Neural progenitor cell (in vitro differentiated cells): ENCODE results near the gene MEF2D. TPM values are rescaled to one million over a fixed set of nuclear protein-coding genes. Genes with fewer than 3 reads are reported as not detected.

Experiments
- DNase-seq: peaks from one replicate; pipeline ENCODE4 v3.0.0-alpha.2; 2016; ENCODE audit warnings: low spot score
- H2AFZ ChIP-seq: fragments of 200-600 bp; sonication (generic); replicated peaks from 2 replicates; pipeline ENCODE4 v1.6.1; 2016; ENCODE audit warnings: antibody characterized with exemption
- H3F3A ChIP-seq: fragments of 200-600 bp; sonication (generic); 2 replicates; pipeline ENCODE4 v1.6.1; 2016; ENCODE audit warnings: antibody characterized with exemption, low read depth
- H3K27ac ChIP-seq: fragments of 200-600 bp; sonication (generic); 2 replicates; pipeline ENCODE4 v1.5.1; 2016; ENCODE audit warnings: mild to moderate bottlenecking
- H3K27me3 ChIP-seq: fragments of 200-600 bp; sonication (generic); 2 replicates; pipeline ENCODE4 v1.6.1; 2016; ENCODE audit warnings: mild to moderate bottlenecking, moderate library complexity
- H3K36me3 ChIP-seq: fragments of 200-600 bp; sonication (generic); 2 replicates; pipeline ENCODE4 v1.5.1; 2016
- H3K4me1 ChIP-seq: fragments of 200-600 bp; sonication (generic); 2 replicates; pipeline ENCODE4 v1.6.1; 2016; ENCODE audit warnings: mixed run types
- H3K4me2 ChIP-seq: fragments of 200-600 bp; sonication (generic); 2 replicates; pipeline ENCODE4 v1.6.1; 2016
- H3K4me3 ChIP-seq: fragments of 200-600 bp; sonication (generic); 2 replicates; pipeline ENCODE4 v1.5.1; 2016
- H3K79me2 ChIP-seq: fragments of 200-600 bp; sonication (generic); 2 replicates; pipeline ENCODE4 v1.6.1; 2016; ENCODE audit warnings: low read depth
- H3K9ac ChIP-seq: fragments of 200-600 bp; sonication (generic); 2 replicates; pipeline ENCODE4 v1.6.1; 2016
- H3K9me3 ChIP-seq: fragments of 200-600 bp; sonication (generic); 2 replicates; pipeline ENCODE4 v1.5.1; 2016; ENCODE audit warnings: low read depth
- H4K20me1 ChIP-seq: fragments of 200-600 bp; sonication (generic); 2 replicates; pipeline ENCODE4 v1.6.1; 2016; ENCODE audit warnings: low read depth
- H3K27ac Mint-ChIP-seq: 3 replicates; pipeline ENCODE4 v1.8.0; 2021; ENCODE audit warnings: mixed read lengths
- H3K27me3 Mint-ChIP-seq: 2 replicates; pipeline ENCODE4 v1.8.0; 2022; ENCODE audit warnings: low read depth, mild to moderate bottlenecking, inconsistent platforms, moderate library complexity, mixed read lengths; ENCODE audit not compliant: insufficient read depth
- H3K36me3 Mint-ChIP-seq: 3 replicates; pipeline ENCODE4 v1.8.0; 2021; ENCODE audit warnings: mixed read lengths
- H3K4me1 Mint-ChIP-seq: 3 replicates; pipeline ENCODE4 v1.8.0; 2021; ENCODE audit warnings: mixed read lengths
- H3K4me3 Mint-ChIP-seq: 3 replicates; pipeline ENCODE4 v1.8.0; 2021; ENCODE audit warnings: mild to moderate bottlenecking, moderate library complexity, mixed read lengths
- H3K9me3 Mint-ChIP-seq: 3 replicates; pipeline ENCODE4 v1.8.0; 2020; ENCODE audit warnings: mixed read lengths
- CTCF ChIP-seq: fragments of 200-600 bp; sonication (generic); IDR thresholded peaks from 2 replicates; pipeline ENCODE4 v1.5.1; 2017; ENCODE audit warnings: antibody characterized with exemption, mild to moderate bottlenecking
- EZH2 ChIP-seq: fragments of 200-600 bp; sonication (generic); IDR thresholded peaks from 2 replicates; pipeline ENCODE4 v1.6.1; 2017; ENCODE audit warnings: antibody characterized with exemption, mild to moderate bottlenecking, moderate library complexity
- EZH2phosphoT487 ChIP-seq: fragments of 200-600 bp; sonication (generic); IDR thresholded peaks from 2 replicates; pipeline ENCODE4 v1.6.1; 2017; ENCODE audit warnings: antibody characterized with exemption
- total RNA-seq: library from RNA; depleted of rRNA; stranded (reverse); fragments of >200 nt; gene quantifications from 2 replicates; pipeline ENCODE4 v1.2.3, GENCODE V29; 2015; ENCODE audit warnings: low replicate concordance

Gene MEF2D
- total RNA-seq, 1 donor from 2014 or later = 1.8 TPM

GRCh38 chr1:156430866-156431265 is 69.7 kb downstream of the MEF2D start:
- no peak overlapping the region for H3K4me3 Mint-ChIP-seq
- H3F3A ChIP-seq = peaks cover 16% of the 10 kb centered on the region
- H4K20me1 ChIP-seq = peaks cover 77% of the 10 kb centered on the region
- peaks cover 2% of the 10 kb centered on the region for H3K9me3 Mint-ChIP-seq
- peaks cover 92% of the 10 kb centered on the region for H3K27me3 Mint-ChIP-seq
- H3K4me1 ChIP-seq = peaks cover 42% of the 10 kb centered on the region
- H3K4me1 Mint-ChIP-seq = peaks cover 41% of the 10 kb centered on the region
- H3K4me3 ChIP-seq = no peak overlapping the region
- TF ChIP-seq CTCF = no peak
- peak; percentile 23 for TF ChIP-seq EZH2phosphoT487
- TF ChIP-seq EZH2 = no peak
- no peak for DNase-seq
- H3K36me3 ChIP-seq = no peaks in the 10 kb centered on the region
- H3K79me2 ChIP-seq = no peaks in the 10 kb centered on the region
- H3K4me2 ChIP-seq = no peak overlapping the region
- no peak overlapping the region for H2AFZ ChIP-seq
- peaks cover 100% of the 10 kb centered on the region for H3K27me3 ChIP-seq
- no peaks in the 10 kb centered on the region for H3K36me3 Mint-ChIP-seq
- H3K9ac ChIP-seq = no peak overlapping the region
- H3K27ac ChIP-seq = no peak overlapping the region
- no peaks in the 10 kb centered on the region for H3K9me3 ChIP-seq
- H3K27ac Mint-ChIP-seq = no peak overlapping the region

GRCh38 chr1:156430303-156430702 is 70.3 kb downstream of the MEF2D start:
- Histone ChIP-seq H3K9ac (no peak overlapping the region), H3K4me3 (no peak overlapping the region), H3K36me3 (no peaks in the 10 kb centered on the region), H3K79me2 (no peaks in the 10 kb centered on the region), H4K20me1 (peaks cover 73% of the 10 kb centered on the region), H3K27ac (no peak overlapping the region), H3K9me3 (no peaks in the 10 kb centered on the region), H2AFZ (no peak overlapping the region), H3K4me1 (peaks cover 37% of the 10 kb centered on the region), H3K27me3 (peaks cover 100% of the 10 kb centered on the region), H3F3A (peaks cover 16% of the 10 kb centered on the region), H3K4me2 (no peak overlapping the region)
- Mint-ChIP-seq H3K4me3 (peak overlapping the region; percentile 59), H3K27me3 (peaks cover 93% of the 10 kb centered on the region), H3K9me3 (peaks cover 2% of the 10 kb centered on the region), H3K27ac (no peak overlapping the region), H3K36me3 (no peaks in the 10 kb centered on the region), H3K4me1 (peaks cover 38% of the 10 kb centered on the region)
- TF ChIP-seq EZH2 = no peak
- no peak for TF ChIP-seq CTCF
- TF ChIP-seq EZH2phosphoT487 = no peak
- DNase-seq = no peak

- no peak overlapping the region for H2AFZ ChIP-seq
- H3K27me3 ChIP-seq = peaks cover 100% of the 10 kb centered on the region
- Mint-ChIP-seq H3K27ac (no peak overlapping the region), H3K27me3 (peaks cover 94% of the 10 kb centered on the region), H3K4me1 (peaks cover 34% of the 10 kb centered on the region), H3K9me3 (no peaks in the 10 kb centered on the region), H3K36me3 (no peaks in the 10 kb centered on the region), H3K4me3 (peak overlapping the region; percentile 59)
- H3K27ac ChIP-seq = no peak overlapping the region
- peak overlapping the region; percentile 8 for H3K4me2 ChIP-seq
- DNase-seq = peak; percentile 50
- H3K36me3 ChIP-seq = no peaks in the 10 kb centered on the region
- H3K79me2 ChIP-seq = no peaks in the 10 kb centered on the region
- H3K9ac ChIP-seq = no peak overlapping the region
- H3F3A ChIP-seq = peaks cover 16% of the 10 kb centered on the region
- peaks cover 37% of the 10 kb centered on the region for H3K4me1 ChIP-seq
- H3K4me3 ChIP-seq = no peak overlapping the region
- peaks cover 65% of the 10 kb centered on the region for H4K20me1 ChIP-seq
- TF ChIP-seq CTCF (no peak), EZH2phosphoT487 (peak; percentile 19), EZH2 (no peak)
- no peaks in the 10 kb centered on the region for H3K9me3 ChIP-seq
These were observed 71.1 kb downstream of the MEF2D start for GRCh38 chr1:156429313-156430060.
